HG02642 (cell line): ENCODE data around the gene PDZRN3.

Experiments used
- ATAC-seq: cut with Tn5 transposase; IDR thresholded peaks from one replicate; pipeline ENCODE4 v1.9.1; 2021; ENCODE audit warnings: mild to moderate bottlenecking; ENCODE audit not compliant: unreplicated experiment, poor library complexity

PDZRN3 gene

GRCh38 chr3:73561494-73561893 lies 63.2 kb downstream of the PDZRN3 start:
- no peak for ATAC-seq

DNA sequence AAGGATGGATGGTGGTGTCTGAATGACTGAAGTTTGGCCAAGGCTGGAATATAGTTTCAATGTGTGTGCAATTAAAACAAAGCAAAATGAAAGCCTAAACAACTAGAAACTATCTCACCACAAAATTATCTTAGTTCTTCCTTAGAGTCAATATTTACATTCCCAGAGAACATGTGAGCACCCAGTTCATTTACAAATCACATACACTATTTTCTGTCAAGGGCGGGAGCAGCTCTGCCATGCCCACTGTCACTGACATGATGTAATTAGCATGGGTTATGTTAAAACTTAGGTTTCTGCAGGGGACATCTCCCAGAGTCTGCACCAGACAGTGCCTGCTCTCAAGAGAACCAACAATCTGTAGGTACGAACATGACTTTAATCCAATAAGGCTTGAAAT lies 65.0 kb downstream of the PDZRN3 start:
- no peak for ATAC-seq

GRCh38 chr3:73558727-73559075 lies 66.0 kb downstream of the PDZRN3 start:
- no peak for ATAC-seq

- ATAC-seq: no peak
These were observed 66.6 kb downstream of the PDZRN3 start for GRCh38 chr3:73557986-73558726.

DNA sequence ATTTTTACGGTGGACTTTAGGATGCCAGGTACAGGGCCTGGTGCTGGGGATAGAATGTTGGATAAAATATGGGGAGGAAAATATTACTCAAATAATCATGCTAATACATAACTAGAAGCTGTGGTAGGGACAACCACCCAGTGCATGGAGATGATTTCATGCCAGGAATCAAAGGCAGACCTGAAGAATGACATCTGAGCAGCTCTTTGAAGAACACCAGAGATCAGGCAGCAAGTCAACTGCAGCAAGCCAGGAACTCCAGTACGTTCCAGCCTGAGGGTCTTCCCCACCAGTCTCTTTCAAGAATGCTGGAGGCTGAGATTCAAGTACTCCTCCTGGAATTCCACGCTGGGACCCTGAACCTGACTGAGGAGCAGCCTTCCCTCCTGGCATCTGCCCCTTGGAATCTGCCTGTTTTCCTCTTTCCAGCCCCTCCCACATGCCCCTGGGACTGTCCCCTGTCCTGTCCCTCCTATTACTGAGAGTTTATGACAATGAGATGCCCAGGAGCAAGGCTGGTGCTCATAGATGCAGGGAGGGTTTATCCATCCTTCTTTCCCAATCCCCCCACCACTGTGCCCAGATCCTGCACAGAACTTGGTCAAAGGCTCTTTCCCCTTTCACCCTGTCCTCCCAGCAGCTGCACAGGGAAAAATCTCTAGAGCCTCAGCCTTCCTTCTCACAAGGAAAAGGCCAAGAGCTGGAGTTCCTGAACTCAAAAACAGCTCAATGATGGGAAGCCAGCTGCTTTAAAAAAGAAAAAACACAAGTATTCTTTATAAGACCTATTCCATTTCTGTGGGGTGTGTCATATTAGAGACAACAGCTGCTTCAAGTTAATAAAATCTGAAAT lies 68.0 kb downstream of the PDZRN3 start:
- no peak for ATAC-seq

GRCh38 chr3:73555076-73555475 lies 69.7 kb downstream of the PDZRN3 start:
- no peak for ATAC-seq

DNA sequence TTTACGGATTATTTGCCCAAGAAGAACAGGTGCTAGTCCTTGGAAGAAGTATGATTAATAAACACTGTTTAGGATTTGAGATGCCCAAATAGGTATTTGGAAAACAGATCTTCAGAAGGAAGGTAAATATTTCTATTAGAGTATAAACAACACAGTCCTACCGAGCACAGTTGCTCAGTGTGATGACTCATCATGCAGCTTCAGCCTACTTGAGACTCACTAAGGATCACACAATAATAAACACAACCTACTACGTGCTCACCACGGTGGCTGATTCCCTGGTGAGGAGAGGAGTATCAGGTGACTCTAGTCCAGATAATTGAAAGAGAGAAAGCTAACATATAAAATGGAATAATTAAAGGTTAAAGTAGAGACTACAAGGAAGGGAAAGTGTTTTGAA lies 72.0 kb downstream of the PDZRN3 start:
- no peak for ATAC-seq

GRCh38 chr3:73550032-73550431 lies 74.7 kb downstream of the PDZRN3 start:
- ATAC-seq: no peak

GRCh38 chr3:73549051-73549600 lies 75.6 kb downstream of the PDZRN3 start:
- ATAC-seq: no peak

GRCh38 chr3:73548436-73548835 lies 76.3 kb downstream of the PDZRN3 start:
- ATAC-seq: no peak

GRCh38 chr3:73547427-73548248 lies 77.1 kb downstream of the PDZRN3 start:
- no peak for ATAC-seq

DNA sequence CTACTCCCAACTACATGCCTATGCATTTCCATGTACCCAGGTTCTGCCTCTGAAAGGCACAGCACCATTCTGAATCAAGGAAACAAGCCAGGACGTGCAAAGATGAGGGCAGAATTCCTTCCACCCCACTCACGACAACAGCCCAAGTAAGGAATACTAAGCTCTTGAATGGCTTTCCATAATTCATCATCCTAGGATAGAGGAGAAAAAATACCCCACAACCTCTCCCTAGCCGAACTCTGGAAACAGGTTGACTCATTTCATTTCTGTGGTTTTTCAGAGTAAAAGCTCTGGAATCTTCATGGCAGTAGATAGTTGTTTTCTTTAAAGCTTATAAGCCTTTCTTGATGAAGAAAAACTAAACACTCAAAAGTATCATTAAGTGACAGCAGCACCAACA lies 77.8 kb downstream of the PDZRN3 start:
- no peak for ATAC-seq

GRCh38 chr3:73543412-73543811 lies 81.3 kb downstream of the PDZRN3 start:
- no peak for ATAC-seq

DNA sequence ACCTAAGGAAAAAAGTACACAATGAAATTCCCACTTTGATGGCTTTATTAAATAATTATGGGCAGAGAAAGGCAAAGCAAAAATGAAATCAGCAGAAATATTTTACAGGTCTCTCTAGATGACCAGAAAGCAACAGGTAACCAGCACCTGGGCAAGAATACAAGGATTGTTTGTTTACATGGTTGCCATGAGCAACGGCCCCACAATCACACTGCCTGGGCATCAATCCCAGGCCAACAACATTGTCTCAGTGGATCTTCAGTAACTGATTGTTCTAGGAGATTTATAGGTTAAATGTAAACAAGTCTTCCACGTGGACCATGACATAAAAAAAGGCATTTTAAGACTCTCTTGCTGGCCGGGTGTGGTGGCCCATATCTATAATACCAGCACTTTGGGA lies 82.6 kb downstream of the PDZRN3 start:
- ATAC-seq: no peak

DNA sequence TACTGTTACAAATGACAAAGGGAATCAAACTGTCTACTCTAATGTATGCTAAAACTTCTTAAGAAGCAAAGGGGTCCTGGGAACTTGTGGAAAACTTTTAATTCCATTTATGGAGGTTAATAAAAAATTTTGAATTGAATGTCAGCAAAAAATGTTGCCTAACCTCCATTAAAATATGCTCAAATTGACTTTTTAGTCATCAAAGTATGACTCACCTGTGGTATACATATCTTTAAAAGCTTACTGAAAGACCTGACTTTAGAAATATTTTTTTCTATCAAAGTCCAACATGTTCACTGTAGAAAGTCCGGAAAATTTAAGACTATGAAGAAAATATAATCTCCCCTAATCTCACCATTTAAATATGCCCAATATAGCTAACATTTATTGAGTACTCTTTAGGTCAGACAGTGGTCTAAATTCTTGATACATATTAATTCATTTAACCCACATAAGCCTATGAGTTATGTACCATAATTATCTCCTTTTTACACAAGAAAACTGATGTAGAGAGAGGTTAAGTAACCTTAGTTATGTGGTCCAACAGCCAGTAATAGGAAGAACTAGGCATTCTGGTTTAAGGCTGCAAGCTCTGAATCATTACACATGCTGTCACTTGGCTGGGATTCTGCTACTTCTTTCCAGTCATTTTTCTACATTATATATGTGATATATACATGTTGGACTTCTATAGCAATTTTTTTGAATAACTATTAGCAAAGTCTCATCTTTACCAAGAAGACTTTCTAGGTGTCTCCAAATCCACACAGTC lies 83.6 kb downstream of the PDZRN3 start:
- no peak for ATAC-seq

GRCh38 chr3:73538486-73538885 lies 86.3 kb downstream of the PDZRN3 start:
- ATAC-seq: no peak

- no peak for ATAC-seq
These were observed 87.8 kb downstream of the PDZRN3 start for GRCh38 chr3:73536952-73537351.

GRCh38 chr3:73536336-73536895 lies 88.3 kb downstream of the PDZRN3 start:
- ATAC-seq: no peak

DNA sequence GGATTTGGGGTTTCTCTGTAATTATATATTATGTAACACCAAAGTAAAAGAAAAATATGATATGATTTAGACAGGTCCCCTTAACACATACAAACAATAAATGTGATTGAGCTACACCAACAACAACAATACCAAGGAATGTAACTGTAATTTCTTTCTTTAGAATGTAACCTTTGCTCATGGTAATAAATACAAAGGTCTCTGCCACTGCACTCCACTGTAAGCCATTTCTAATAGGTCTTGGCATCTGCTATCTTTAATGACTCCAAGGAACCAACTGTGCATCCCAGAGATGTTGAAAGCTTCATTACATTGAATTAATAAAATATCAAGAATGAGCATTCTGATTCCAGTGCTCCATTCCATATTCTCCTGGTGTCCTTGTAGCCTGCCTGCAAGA lies 88.8 kb downstream of the PDZRN3 start:
- ATAC-seq: no peak

GRCh38 chr3:73535137-73535536 lies 89.6 kb downstream of the PDZRN3 start:
- no peak for ATAC-seq
